ENCODE results near the gene NHS. TPM values are rescaled to one million over a fixed set of nuclear protein-coding genes. Genes with fewer than 3 reads are reported as not detected.

The NHS gene
- total RNA-seq, 1 experiment from 2014 or later, result 5.7 TPM

GRCh38 chrX:17464194-17464593 is 89.2 kb downstream of the NHS start (continued):
- no peak for TF ChIP-seq CBX3 (IDR thresholded peaks at IDR 0.05; ENCODE audit: low read depth)
- no peak for TF ChIP-seq ZNF274 (IDR thresholded peaks at IDR 0.05; ENCODE audit: low read depth, low read length)
- TF ChIP-seq CTCF (IDR thresholded peaks at IDR 0.05 in 2 of 3, conservative IDR thresholded peaks at IDR 0.05 in 1 of 3; ENCODE audit: borderline replicate concordance in 1 of 3, insufficient read depth in 1 of 3, low read depth in 2 of 3, low read length in 2 of 3), result no peak
- TF ChIP-seq, protein P1, sequence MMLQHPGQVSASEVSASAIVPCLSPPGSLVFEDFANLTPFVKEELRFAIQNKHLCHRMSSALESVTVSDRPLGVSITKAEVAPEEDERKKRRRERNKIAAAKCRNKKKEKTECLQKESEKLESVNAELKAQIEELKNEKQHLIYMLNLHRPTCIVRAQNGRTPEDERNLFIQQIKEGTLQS (IDR thresholded peaks at IDR 0.05), result no peak
- TF ChIP-seq, protein P2, sequence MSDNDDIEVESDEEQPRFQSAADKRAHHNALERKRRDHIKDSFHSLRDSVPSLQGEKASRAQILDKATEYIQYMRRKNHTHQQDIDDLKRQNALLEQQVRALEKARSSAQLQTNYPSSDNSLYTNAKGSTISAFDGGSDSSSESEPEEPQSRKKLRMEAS (IDR thresholded peaks at IDR 0.05), result no peak
- no peak for TF ChIP-seq YY1 (IDR thresholded peaks at IDR 0.05; ENCODE audit: extremely low read depth, insufficient replicate concordance, low read depth, low read length)
- no peak for TF ChIP-seq FOSL1 (IDR thresholded peaks at IDR 0.05; ENCODE audit: low read depth)

DNA sequence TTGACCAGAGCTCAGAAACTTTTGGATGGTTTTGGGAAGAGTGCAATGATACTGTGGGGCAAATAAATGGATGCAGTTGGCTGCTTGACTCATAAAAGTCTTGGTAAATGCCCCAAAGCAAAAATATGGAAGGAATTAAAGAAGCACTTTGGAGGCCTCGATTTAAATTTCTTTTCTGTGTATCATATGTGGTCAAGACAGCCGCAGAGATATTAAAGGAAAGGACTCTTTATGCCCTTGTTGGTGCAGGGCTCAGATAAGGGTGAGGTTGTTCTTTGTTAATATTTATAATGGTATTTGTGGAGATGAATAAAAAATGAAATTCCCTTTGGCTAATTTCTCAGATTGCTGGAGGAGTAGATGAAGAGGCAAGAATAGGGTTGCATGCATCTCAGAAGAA is 90.2 kb downstream of the NHS start:
- POLR2A ChIA-PET, result no interaction called here
- Histone ChIP-seq H3K27me3 (ENCODE audit: insufficient read depth, low read length) (no peaks in the 10 kb centered on the region), H3K4me3 (replicated peaks in 1 of 2; ENCODE audit: low read depth in 1 of 2, low read length in 2 of 2) (no peak overlapping the region), H3K4me1 (ENCODE audit: control insufficient read depth in 1 of 2, insufficient read depth in 2 of 2, low read length in 2 of 2) (no peaks in the 10 kb centered on the region), H3K27ac (ENCODE audit: low read depth, low read length) (no peak overlapping the region), H3K79me2 (ENCODE audit: insufficient read depth, low read length) (no peaks in the 10 kb centered on the region), H3K9me3 (ENCODE audit: control insufficient read depth in 1 of 2, insufficient read depth in 1 of 2, low read depth in 1 of 2, low read length in 2 of 2) (no peaks in the 10 kb centered on the region), H3K9ac (ENCODE audit: low read length) (no peak overlapping the region), H3K9me2 (ENCODE audit: insufficient read depth) (no peaks in the 10 kb centered on the region), H3K4me2 (ENCODE audit: low read length) (no peak overlapping the region), H4K20me1 (ENCODE audit: insufficient read depth) (no peaks in the 10 kb centered on the region), H3K36me3 (ENCODE audit: control insufficient read depth in 1 of 2, insufficient read depth in 2 of 2, low read length in 2 of 2) (no peaks in the 10 kb centered on the region), H2AFZ (ENCODE audit: low read depth, low read length, poor library complexity, severe bottlenecking) (no peak overlapping the region)
- DNase-seq (ENCODE audit: low read depth, low spot score), result no peak
- no TSS peak for BruUV-seq (replicated peaks)
- no peak for TF ChIP-seq POLR2A (IDR thresholded peaks at IDR 0.05; ENCODE audit: borderline replicate concordance, extremely low read depth, insufficient read depth, insufficient read length)
- TF ChIP-seq, protein P2 (IDR thresholded peaks at IDR 0.05), result no peak
- TF ChIP-seq REST (IDR thresholded peaks at IDR 0.05; ENCODE audit: low read depth), result no peak
- TF ChIP-seq CBX3 (IDR thresholded peaks at IDR 0.05; ENCODE audit: low read depth), result no peak
- no peak for TF ChIP-seq ELF1 (IDR thresholded peaks at IDR 0.05; ENCODE audit: borderline replicate concordance, low read depth)
- no peak for TF ChIP-seq CEBPB (IDR thresholded peaks at IDR 0.05; ENCODE audit: low read depth)
- TF ChIP-seq EZH2 (IDR thresholded peaks at IDR 0.05), result no peak
- TF ChIP-seq YY1 (IDR thresholded peaks at IDR 0.05; ENCODE audit: extremely low read depth, insufficient replicate concordance, low read depth, low read length), result no peak
- no peak for TF ChIP-seq JUND (IDR thresholded peaks at IDR 0.05)
- TF ChIP-seq SRF (IDR thresholded peaks at IDR 0.05; ENCODE audit: low read depth), result no peak
- no peak for TF ChIP-seq ZFX (IDR thresholded peaks at IDR 0.05)
- no peak for TF ChIP-seq SIN3A (IDR thresholded peaks at IDR 0.05; ENCODE audit: low read depth)
- no peak for TF ChIP-seq FOSL1 (IDR thresholded peaks at IDR 0.05; ENCODE audit: low read depth)
- no peak for TF ChIP-seq RAD21 (IDR thresholded peaks at IDR 0.05; ENCODE audit: low read depth)
- TF ChIP-seq EZH2phosphoT487 (IDR thresholded peaks at IDR 0.05; ENCODE audit: borderline replicate concordance), result no peak
- no peak for TF ChIP-seq POLR2AphosphoS5 (IDR thresholded peaks at IDR 0.05; ENCODE audit: low read depth, low read length)
- TF ChIP-seq SP1 (IDR thresholded peaks at IDR 0.05; ENCODE audit: low read depth), result no peak
- RAD21 ChIA-PET (ENCODE audit: low non-redundant PET in 1 of 2, low total read pairs in 2 of 2, uncharacterized antibody in 2 of 2, unreplicated experiment in 2 of 2), result no interaction called here
- no peak for ATAC-seq
- CTCF ChIA-PET, result no interaction called here
- intact Hi-C loops (cut with micrococcal nuclease), result no loop called here
